Breast epithelium (tissue), 3 donors: ENCODE data around the gene CD3D.

Experiments used
- POLR2A ChIP-seq: fragments of 450-650 bp; IDR thresholded peaks from one replicate; pipeline ENCODE4 v1.6.1; 2016; ENCODE audit warnings: antibody characterized with exemption, mild to moderate bottlenecking, moderate library complexity
- POLR2AphosphoS5 ChIP-seq, 3 donors: sonication (generic); formaldehyde crosslinking; IDR thresholded peaks; one replicate each; pipeline ENCODE4 v1.6.1; 2017; ENCODE audit warnings: antibody characterized with exemption in 3 of 3
- TF ChIP-seq, protein P1 (sequence below), 3 donors: fragments of 450-650 bp; IDR thresholded peaks; one replicate each; pipeline ENCODE4 v1.5.1; 2016 to 2017; ENCODE audit warnings: antibody characterized with exemption in 3 of 3, mild to moderate bottlenecking in 3 of 3, moderate library complexity in 3 of 3

DNA sequence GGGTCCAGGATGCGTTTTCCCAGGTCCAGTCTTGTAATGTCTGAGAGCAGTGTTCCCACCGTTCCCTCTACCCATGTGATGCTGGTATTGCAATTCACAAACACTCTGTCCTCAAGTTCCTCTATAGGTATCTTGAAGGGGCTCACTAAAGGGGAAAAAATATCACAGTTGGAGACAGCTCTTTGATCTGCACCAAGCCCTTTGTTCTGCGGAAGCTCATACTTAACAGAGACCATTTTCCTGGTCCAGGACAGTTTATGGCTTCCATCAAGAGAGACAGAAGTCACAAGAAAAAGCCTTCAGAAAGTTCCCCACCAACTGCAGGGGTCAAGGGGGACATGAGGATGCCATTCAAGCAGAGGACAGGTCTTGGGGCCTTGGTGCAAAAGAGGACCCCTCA, 2.1 kb downstream of the CD3D start:
- TF ChIP-seq, protein P1, sequence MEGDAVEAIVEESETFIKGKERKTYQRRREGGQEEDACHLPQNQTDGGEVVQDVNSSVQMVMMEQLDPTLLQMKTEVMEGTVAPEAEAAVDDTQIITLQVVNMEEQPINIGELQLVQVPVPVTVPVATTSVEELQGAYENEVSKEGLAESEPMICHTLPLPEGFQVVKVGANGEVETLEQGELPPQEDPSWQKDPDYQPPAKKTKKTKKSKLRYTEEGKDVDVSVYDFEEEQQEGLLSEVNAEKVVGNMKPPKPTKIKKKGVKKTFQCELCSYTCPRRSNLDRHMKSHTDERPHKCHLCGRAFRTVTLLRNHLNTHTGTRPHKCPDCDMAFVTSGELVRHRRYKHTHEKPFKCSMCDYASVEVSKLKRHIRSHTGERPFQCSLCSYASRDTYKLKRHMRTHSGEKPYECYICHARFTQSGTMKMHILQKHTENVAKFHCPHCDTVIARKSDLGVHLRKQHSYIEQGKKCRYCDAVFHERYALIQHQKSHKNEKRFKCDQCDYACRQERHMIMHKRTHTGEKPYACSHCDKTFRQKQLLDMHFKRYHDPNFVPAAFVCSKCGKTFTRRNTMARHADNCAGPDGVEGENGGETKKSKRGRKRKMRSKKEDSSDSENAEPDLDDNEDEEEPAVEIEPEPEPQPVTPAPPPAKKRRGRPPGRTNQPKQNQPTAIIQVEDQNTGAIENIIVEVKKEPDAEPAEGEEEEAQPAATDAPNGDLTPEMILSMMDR (IDR thresholded peaks at IDR 0.05) = no peak
- TF ChIP-seq POLR2A (no peak), POLR2AphosphoS5 (IDR thresholded peaks at IDR 0.05) (no peak)
